AML-193 (cell line): Measurements from ENCODE around the gene SPATS2L.

Experiments
- DNase-seq, 2 experiments: peaks; one replicate each; lab custom pipeline; 2025; lab: John Stamatoyannopoulos, UW

The SPATS2L gene

GRCh38 chr2:200506679-200507078, 200.2 kb downstream of the SPATS2L start:
- DNase-seq = no peak

DNA sequence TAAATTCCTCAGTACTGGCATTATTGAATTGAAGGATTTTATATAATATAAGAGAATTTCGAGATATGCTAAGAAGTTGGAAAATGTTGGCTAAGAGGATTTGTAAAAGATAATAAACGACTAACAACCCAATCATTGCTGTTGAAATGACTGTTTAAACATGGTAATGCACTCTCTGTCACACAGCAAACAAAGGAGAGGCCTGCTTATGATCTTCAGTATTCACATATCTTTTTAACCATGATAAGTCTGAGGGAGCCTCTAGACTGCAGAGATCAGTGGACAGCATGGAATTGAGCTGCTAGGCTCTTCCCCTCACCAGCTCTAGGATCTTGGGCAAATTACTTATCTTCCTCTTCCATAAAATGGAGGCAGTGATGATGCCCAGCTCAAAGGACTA, 200.7 kb downstream of the SPATS2L start:
- no peak for DNase-seq

DNA sequence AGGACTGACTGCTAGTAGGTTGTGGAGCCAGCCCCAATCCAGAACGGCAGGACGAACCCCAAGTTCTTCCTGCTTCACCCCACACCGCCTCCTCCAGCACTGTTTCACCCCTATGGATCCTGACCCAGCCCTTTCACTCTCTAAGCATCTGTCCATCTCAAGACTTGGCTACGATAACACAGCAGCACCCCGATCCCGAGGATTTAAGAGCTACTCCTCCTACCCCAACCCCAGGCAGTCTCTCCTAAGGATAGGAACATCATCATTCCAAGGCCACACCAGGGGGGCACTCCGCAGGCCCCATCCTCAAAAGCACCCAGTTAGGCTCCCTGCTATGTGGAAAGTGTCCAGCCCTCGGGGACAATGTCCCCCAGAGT, 202.7 kb downstream of the SPATS2L start:
- no peak for DNase-seq

DNA sequence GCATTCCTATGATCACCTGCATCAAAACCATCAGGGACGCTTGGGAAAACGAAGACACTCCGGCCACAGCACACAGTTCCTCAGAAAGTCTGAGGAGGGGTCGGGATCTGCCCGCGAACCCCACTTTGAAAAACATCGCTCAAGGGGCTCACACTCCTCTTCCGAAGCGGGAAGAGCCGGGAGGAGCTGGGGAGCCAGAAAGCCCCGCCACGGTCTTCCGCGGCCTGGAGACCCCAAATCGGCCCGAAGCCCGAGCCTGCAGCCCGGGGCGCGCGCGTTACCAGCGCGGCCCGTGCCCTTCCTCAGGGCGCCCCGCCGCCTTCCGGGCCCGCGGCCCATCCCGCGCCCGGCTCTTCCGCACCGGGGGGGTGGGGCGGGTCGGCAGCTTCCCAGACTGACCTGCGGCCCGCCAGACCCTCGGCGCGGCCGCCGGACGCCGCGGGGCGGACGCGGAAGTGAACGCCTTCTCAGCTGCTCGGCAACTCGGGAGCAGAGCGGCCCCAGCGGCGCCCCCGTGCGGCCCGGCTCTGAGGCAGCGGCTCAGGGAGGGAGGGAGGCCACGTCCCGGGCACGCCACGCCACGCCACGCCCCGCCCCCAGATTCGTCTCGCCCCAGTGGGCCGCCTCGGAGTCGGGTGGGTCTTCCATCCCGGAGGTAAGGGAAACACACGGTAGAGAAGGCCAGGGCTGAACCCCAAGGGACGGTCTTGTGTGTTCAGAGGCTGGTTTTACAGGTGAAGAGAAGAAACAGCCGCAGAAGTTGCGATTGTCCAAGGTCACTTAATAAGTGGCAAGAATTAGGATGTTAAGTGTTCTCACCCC, 203.3 kb downstream of the SPATS2L start, which contains the start of gene KCTD18:
TSS of gene KCTD18 (minus strand) at position 457 of the 822 bp plus-strand sequence. CDS start 3,052 bp downstream, outside the sequence.
- DNase-seq = peak; percentile 78 to 84

GRCh38 chr2:200515155-200515554, 208.7 kb downstream of the SPATS2L start:
- DNase-seq = no peak

DNA sequence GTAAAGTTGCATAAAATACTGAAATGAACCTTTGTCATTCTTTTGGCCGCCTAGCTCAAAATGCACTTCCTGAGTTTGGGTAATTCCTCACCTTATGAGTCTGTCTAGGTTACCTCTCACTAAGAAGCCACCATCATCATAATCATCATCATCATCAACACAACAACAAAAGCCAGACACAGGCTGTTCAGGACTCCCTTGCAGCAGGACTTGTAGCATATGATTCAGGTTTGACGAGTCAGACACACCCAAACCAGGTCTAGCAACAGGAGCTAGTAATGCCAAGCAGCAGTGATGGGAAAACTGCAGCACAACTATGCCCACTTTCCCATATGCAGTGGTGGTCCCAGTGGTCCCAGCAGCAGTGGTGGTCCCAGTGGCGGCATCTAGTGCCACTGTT, 216.7 kb downstream of the SPATS2L start:
- no peak for DNase-seq

DNA sequence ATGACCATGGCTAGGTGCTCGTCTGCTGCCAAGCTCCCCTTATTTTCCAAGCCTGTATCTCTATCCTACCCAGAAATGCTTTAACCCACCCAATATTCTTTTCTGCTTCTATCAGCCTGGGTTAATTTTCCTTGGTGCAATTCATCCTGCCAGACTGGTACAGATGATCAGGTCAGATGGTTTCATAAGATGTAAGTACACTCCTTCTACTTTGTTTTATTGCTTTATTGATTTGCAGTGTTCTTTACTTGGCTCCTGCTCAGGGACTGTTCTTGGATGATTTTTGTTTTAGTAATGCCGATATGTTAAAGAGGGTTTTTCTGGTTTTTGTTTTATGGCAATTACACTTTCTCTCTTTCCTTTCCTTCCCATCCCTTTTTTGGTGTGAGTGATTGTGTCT, 217.1 kb downstream of the SPATS2L start:
- DNase-seq = no peak

DNA sequence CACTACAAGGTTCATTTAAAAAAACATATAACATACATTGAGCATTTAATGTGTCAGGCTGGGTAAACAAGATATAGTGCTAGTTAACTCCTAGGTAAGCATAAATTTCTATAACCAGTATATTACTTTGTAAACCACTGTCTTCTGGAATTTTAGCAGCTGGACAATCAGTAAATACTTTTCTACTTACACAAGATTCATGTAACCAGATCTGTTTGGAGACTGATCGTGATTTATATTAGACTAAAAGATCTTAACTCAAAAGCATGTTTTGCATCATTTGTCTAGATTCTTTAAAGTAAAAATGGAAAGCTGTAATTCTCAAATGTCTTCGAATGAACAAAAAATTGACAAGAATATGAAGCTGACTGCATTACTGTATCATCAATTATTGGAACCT, 218.6 kb downstream of the SPATS2L start:
- DNase-seq = no peak

GRCh38 chr2:200525551-200525881, 219.0 kb downstream of the SPATS2L start:
- no peak for DNase-seq

- DNase-seq = peak; percentile 97 to 98
Measured at GRCh38 chr2:200525882-200526651, 219.6 kb downstream of the SPATS2L start, which contains the start of gene SGO2. Gene SGO2, plus strand, starts transcription at chr2:200526207. Its CDS starts 6,769 bp downstream, at chr2:200532976.

- no peak for DNase-seq
Measured at GRCh38 chr2:200528228-200528627, 221.7 kb downstream of the SPATS2L start.
